GM19025 (cell line): ENCODE results near the gene NR1D1.

Source experiments
- ATAC-seq: cut with Tn5 transposase; IDR thresholded peaks from one replicate; pipeline ENCODE4 v1.9.1; 2021; ENCODE audit warnings: mild to moderate bottlenecking, low read depth, moderate library complexity; ENCODE audit not compliant: unreplicated experiment

NR1D1 gene

DNA sequence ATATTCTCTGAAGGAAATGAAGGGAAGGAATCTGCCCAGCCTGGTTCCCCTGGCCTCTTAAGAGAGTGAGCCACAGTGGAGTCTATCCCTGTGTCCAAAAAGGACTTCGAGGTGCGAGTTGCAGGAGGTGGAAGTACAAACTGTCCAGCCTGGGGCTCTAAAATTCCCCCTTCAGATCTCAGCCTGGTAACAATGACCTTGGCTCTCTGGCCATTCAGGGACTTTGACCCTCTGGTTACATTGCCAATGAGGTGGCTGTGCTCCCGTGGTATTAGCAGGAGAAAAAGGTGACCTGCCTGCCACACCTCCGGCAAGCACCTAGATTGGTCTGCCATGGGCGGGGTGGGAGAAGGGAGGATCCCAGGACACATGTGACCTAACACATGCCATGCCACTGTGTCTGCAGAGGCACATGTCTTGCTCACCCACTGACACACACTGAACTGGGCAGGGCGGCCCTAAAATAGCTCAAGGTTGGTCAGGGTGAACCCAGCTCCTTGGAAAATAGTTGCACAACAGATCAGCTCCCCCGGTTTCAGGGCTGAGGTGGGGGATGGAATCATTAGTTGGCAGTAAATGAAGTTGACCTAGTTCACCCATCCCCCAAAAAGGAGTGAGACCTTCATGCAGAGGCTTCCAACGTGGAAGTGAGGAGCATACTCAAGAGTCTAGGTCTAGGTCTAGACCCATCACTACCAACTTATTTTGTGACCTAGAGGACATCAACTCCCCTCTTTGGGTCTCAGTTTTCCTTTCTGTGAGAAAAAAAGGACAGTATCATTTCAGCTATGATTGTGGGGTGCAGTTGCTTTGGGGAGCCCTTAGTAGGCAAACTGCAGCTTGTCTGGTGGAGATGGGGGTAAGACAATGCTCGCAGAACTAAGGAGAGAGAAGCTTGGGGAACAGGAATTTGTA, 2.2 kb downstream of the NR1D1 start:
- ATAC-seq: no peak

DNA sequence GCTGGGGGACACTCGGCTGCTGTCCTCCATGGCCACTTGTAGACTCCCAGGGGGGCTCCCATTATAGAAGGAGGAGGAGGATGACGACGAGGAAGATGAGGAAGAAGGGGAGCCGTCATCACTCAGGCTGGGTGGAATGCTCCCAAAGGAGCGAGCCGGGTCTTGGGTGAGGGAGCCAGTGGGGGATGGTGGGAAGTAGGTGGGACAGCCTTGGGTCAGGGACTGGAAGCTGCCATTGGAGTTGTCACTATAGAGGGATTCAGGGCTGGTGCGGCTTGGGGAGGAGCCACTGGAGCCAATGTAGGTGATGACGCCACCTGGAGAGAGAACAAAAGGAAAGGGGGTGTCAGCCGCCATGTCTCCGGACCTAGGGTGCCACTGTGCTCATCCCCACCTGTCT, 3.3 kb downstream of the NR1D1 start:
- ATAC-seq: no peak

GRCh38 chr17:40095944-40096791, 4.2 kb downstream of the NR1D1 start:
- peak; percentile 45 for ATAC-seq

DNA sequence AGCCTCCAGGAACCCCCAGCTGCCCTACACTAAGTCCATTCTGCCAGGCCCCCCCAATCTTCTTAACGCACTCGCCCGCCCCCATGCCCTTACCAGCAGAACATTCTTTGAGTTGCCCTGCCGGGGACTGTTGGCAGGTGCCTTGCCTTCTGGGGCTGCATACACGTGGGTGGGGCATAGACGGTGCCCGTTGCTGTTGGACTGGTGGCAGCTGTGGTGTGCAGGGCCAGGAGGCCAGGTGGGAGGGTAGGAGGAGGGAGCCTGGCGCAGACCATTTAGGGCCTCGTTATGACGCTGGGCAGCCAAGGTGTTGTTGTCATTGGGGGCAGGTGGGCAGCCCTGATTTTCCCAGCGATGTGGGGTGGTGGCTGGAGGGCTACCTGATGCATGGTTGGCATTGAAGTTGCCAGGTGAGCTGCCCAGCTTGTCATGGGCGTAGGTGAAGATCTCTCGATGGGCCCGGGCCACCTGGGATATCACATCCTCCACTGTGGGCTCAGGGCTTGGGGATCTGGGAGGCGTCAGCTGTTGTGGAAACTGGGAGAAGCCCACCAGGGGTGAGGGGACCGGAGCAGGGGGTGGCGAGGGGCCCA, 4.9 kb downstream of the NR1D1 start:
- no peak for ATAC-seq

GRCh38 chr17:40094874-40095273, 5.5 kb downstream of the NR1D1 start:
- no peak for ATAC-seq

GRCh38 chr17:40093580-40094201, 6.7 kb downstream of the NR1D1 start:
- no peak for ATAC-seq

DNA sequence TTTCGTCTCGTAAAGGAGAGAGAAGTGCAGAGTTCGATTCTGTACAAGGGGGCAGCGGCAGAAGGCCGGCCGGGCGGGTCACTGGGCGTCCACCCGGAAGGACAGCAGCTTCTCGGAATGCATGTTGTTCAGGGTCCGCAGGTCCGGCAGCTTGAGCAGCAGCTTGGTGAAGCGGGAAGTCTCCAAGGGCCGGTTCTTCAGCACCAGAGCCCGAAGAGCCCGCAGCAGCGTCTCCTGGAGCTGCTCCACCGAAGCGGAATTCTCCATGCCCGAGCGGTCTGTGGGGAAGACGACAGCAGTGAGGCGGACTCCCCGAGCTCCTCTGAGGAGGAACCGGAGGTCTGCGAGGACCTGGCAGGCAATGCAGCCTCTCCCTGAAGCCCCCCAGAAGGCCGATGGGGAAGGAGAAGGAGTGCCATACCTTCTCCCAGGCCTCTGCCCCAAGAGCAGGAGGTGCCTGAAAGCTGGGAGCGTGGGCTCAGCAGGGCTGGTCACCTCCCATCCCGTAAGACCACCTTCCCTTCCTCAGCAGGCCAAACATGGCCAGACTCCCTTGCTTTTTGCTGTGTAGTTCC, 7.3 kb downstream of the NR1D1 start:
- no peak for ATAC-seq

GRCh38 chr17:40092581-40092980, 7.8 kb downstream of the NR1D1 start:
- no peak for ATAC-seq

GRCh38 chr17:40091691-40092397, 8.5 kb downstream of the NR1D1 start:
- ATAC-seq: no peak

DNA sequence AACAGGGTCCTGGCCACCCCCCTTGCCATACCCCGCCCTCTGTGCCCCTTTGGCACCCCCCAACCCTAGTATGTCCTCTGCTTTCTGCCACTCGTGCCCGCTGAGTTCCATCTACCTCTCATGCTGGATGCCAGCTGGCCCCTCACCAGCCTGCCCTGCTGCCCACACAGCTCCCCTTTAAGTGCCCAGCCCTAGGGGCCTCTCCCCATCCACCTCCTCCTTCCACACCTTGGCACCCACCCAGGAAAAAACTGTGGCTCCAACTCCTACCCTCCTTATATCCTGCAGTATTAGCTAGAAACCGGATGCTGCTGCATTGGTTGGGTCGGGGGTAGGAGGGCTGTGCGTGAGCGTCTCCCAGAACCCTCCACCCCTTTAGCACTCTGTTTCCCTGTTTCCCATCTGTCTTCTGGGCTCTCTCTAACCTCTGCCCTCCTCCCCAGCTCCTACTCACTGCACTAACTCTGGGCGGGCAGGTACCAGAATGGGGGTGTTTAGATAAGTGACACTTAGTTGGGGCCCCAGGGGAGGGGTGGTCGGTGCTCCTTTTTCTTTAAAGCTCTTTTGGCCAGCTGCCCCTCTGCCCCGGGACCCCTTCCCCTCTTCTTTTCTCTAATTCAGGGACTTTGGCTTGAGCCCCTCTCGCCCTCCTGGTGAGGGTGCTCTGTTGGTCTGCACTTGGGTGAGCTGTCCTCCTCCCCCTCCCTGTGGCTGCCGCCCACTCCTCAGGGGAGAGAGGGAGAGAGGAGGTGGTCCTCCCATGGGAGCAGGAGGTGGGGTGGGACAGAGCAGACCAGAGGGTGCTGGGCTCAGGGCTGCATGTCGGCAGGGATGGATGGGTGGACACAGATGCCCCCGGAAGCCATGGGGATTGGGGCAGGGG, 9.9 kb downstream of the NR1D1 start:
- ATAC-seq: no peak

GRCh38 chr17:40089077-40089895, 11.1 kb downstream of the NR1D1 start:
- no peak for ATAC-seq

GRCh38 chr17:40087903-40088718, 12.3 kb downstream of the NR1D1 start:
- no peak for ATAC-seq

- ATAC-seq: no peak
Measured at GRCh38 chr17:40087049-40087794, 13.2 kb downstream of the NR1D1 start.

GRCh38 chr17:40086150-40087044, 14.0 kb downstream of the NR1D1 start:
- ATAC-seq: no peak

DNA sequence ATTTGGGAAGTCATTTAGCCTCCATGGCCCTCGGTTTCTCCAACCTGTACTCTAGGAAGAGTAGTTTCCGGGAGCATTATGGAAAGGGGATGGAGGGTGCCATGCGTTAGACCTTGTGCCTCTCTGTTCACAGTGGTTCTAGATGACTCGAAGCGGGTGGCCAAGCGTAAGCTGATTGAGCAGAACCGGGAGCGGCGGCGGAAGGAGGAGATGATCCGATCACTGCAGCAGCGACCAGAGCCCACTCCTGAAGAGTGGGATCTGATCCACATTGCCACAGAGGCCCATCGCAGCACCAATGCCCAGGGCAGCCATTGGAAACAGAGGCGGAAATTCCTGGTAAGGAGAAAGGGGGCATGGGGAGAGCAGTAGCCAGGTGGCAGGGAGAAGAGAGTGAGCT, 15.9 kb downstream of the NR1D1 start:
- ATAC-seq: no peak
